ENCODE data around the gene POU4F1.

POU4F1 gene

GRCh38 chr13:78606471-78607408 is 3.4 kb upstream of the POU4F1 start:
- DNase-seq: no peak

DNA sequence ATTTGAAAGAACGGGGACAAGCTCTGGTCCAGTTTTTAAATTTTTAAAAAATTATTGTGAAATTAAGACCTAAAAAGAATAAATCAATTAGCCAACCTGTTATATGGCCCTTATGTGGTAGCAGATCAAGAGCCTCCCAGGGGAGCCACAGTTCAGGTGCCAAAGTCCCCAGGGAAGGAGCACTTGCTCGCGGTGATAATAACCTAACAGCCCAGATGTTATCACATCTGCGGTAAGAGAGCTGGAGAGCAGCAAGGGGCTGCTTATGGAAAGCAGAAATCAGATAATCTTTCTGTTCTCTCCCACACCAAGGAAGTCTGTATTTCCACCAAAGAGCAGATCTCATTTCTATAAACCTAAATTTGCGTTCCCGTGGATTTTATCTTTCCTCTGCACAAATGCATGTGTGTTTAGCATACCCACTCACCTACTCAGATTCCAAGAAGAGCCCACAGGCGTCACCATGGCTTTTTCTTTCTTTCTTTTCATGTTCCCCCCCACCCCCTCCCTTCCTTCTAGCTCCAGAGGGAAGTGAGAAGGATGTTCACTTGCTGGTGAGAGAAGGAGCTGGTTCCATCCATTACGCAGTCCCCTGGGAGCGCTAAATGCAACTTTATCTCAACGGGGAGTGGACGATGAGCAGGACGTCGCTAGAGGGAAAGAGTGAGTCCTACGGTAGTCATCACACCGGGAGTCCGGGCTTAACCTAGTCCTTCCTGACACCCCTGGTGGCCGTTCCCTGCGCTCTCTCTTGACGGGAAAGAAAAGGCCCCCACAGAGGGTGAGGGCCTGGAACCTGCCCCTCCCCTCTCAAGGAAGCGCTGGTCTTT is 1.6 kb upstream of the POU4F1 start:
- peak; percentile 66 for DNase-seq

GRCh38 chr13:78602561-78603239 is 652 bp downstream of the POU4F1 start:
- DNase-seq: peak; percentile 54

GRCh38 chr13:78601874-78602560 is 1.3 kb downstream of the POU4F1 start:
- no peak for DNase-seq

DNA sequence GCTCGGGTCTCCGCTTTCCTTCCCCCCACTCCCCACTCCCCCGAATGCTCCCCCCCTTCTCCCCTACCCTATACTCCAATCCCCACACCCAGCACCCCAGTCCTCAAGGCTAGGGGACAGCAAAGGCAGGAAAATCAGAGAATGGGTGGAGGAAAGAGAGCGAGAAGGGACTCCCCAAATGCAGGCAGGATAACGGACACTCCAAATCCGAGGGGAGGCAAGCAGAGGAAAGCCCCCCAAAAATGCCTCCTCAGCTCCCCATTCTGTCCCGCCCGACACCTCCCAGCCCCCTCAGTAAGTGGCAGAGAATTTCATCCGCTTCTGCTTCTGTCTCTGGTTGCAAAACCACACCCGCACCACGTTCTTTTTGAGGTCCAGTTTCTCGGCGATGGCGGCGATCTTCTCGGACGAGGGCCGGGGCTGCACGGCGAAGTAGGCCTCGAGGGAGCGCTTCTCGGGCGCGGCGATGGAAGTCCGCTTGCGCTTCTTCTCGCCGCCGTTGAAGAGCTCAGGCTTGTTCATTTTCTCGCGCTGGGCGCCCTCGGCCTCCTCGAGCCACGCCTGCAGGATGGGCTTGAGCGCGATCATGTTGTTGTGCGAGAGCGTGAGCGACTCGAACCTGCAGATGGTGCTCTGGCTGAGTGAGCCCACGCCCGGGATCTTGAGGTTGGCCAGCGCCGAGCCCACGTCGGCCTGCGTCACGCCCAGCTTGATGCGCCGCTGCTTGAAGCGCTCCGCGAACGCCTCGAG is 2.1 kb downstream of the POU4F1 start:
- DNase-seq: no peak

- no peak for DNase-seq
Observed at GRCh38 chr13:78600280-78600883, 3.0 kb downstream of the POU4F1 start.

DNA sequence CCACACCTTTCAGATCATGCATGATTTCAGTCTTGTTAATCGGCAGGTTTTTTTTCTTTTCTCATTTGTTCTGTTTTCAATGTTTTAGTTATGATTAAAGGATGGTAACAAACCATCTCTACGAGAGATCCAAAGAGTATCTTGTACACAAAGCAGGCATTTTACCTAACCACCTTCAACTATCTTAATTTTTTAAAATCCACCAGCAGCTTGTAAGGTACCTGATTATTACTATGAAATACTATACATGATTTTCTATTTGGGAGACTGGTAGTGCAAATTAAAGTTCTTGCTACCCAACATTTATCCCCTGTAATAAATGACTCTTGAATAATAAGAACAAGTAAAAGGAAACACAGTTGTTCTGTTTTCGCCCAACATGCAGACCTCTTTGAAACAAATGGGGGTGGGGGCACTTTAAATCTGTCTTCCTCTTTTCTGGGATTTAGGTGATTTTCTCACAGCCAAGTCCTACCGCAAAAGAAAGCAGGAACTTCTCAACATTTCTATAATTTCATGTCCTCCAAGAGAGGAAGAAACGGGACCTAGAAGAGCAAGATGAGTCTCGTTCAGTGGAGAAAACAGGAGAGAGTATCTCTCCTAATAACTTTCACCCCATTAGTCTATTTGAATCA is 3.6 kb downstream of the POU4F1 start:
- DNase-seq: peak; percentile 27

GRCh38 chr13:78598966-78599644 is 4.2 kb downstream of the POU4F1 start:
- DNase-seq: no peak

GRCh38 chr13:78598116-78598781 is 5.1 kb downstream of the POU4F1 start:
- peak; percentile 9 for DNase-seq

GRCh38 chr13:78597602-78597932 is 5.8 kb downstream of the POU4F1 start:
- DNase-seq: no peak

DNA sequence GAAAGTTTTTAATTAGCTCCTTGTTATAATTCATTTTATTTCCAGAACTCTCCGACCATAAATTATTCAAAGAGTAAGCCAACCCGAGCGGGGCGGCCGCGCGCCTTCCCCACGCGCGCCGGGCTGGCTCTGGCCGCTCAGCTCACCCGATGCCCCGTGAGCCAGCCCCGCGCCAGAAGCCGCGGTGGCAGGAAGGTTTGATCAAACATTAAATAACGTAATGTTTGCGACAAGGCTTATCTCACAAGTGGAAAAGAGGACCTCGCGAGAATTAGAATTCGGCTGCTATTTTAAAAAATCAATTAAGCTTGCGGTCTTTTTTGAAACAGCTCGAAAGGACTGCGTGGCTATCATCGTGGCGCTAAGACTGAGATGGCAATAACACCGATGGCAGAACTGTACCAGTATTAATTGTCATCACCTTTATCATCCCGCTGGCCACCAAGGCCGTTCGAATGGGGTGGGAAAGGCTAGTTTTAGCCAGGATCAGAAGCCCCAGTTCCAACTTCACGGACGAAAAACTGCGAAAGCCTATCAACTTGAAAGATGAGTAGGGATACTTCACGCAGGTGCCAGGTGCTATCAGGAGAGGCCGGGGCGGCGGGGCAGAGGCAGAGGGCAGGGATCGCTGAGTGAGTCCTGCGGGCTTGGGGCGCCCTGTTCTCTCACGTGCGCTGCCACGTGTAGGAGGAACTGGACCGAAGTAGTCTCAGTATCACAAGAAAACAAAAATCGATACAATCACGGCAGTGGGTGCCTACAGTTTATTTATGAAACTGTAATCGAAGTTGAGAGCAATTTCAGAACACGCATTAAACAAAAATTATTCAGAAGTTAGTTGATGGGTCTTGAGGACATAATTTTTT is 6.4 kb downstream of the POU4F1 start:
- DNase-seq: no peak

DNA sequence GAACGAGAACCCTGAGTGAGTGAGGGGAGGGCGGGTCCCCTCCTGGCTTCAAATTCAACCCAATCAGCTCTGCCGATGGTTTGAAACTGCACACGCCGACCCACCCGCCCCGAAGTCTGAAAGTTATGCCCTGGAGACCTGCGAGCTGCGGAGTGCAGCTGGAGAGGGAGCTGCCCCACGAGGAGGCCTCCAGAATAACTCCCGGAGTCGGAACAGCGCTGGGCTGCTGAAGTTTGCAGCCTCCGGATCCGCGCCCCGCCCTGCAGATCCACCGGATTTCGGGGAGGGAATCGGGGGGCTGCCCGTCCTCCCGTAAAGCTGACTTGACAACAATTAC is 7.0 kb downstream of the POU4F1 start:
- DNase-seq: no peak

DNA sequence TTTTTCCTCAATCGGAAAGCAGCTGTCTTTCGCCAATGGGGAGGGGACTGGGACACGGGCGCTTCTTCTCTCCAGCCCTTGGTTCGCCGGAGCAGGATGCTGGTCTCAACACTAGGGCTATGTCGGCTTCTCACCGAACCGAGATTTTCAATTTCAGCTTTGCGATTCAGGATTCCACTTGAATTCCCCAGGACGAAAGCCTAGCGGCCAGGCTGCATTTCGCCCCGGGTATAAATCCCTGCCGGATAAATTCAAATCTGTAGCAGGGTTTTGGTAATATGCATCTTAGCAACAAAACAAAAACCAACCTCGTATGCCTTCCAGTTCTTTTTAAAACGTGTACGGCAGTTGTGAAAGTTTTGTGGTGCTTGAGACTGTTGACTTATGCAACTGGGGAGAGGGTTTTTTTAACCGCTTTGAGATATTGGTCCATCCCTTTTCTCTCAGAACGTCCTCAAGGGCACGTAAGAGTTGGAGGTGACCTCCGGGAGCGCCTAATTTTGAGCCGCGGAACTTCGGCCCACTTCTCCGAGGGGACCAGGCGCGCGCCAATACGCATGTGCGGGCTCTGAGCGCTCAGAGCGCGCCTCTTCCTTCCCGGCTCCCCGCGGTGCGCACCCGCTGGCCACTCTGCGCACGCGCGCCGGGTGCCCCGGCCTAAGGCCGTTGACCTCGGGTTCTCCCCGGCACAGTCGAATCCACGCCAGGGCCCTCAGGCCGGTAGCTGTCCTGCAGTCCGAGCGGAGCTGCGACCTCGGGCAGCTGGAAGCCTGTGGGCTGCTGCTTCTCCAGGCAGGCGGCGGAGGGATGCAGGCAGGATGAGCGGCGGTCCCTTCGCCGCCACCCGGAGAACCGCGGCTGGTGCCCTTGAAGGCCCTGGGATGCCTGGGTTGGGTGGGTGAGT is 7.6 kb downstream of the POU4F1 start:
- DNase-seq: no peak

DNA sequence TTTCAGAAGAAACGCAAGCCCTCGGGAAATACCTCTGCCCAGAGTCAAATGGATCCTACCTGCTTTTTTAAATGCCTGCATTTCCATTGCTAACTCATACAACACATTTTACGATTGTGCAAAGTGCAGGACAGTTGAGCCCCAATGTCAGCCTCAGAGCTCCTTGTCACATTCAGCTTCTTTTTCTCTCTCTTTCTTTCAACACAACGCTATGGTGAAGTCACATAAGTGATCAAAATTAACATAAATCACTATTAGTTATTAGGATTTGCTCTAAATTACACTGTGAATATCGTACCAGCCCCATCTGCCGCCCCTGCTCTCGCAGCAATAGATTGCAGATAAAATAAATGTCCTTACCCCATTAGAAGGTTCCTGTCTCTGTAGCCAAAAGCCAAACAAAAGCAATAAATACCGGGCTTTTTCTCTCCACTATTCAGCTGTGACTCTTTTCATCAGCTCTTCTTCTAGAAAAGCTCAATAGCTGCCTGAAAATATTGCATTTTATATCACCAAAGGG is 8.8 kb downstream of the POU4F1 start:
- DNase-seq: no peak

- DNase-seq: no peak
Observed at GRCh38 chr13:78593652-78594455, 9.5 kb downstream of the POU4F1 start.

- DNase-seq: no peak
Observed at GRCh38 chr13:78593129-78593528, 10.2 kb downstream of the POU4F1 start.

GRCh38 chr13:78592584-78592983 is 10.8 kb downstream of the POU4F1 start:
- no peak for DNase-seq

Measured in OCI-M1 (cell line).